CD4-positive, alpha-beta T cell treated with Interleukin-1 beta for 1 hour (primary cell): Measurements from ENCODE around the gene TM4SF20.
"Not testable (repeated sequence)": the region's sequence is repeated elsewhere in the genome, so short reads cannot be mapped to it uniquely, and the experiment has no call there.

Source experiments
- DNase-seq, 2 donors: peaks; one replicate each; pipeline ENCODE4 v3.0.0-alpha.2; 2020 to 2022

TM4SF20 gene

GRCh38 chr2:227366769-227367426 lies 12.2 kb downstream of the TM4SF20 start:
- no peak for DNase-seq

- no peak for DNase-seq
Observed at GRCh38 chr2:227365833-227366232, 13.3 kb downstream of the TM4SF20 start.

GRCh38 chr2:227364585-227365263 lies 14.4 kb downstream of the TM4SF20 start:
- not testable (repeated sequence) for DNase-seq

- DNase-seq = peak in 1 of 2 donors; percentile 16
Observed at GRCh38 chr2:227363756-227364155, 15.3 kb downstream of the TM4SF20 start.

- DNase-seq = no peak
Observed at GRCh38 chr2:227360351-227360750, 18.8 kb downstream of the TM4SF20 start.

GRCh38 chr2:227351639-227352038 lies 27.5 kb downstream of the TM4SF20 start:
- DNase-seq = no peak

- no peak for DNase-seq
Observed at GRCh38 chr2:227349989-227350612, 29.0 kb downstream of the TM4SF20 start.

- DNase-seq = no peak
Observed at GRCh38 chr2:227348324-227348723, 30.8 kb downstream of the TM4SF20 start.

GRCh38 chr2:227347117-227347516 lies 32.0 kb downstream of the TM4SF20 start:
- no peak for DNase-seq

GRCh38 chr2:227344231-227344630 lies 34.9 kb downstream of the TM4SF20 start:
- DNase-seq = no peak

- DNase-seq = no peak
Observed at GRCh38 chr2:227341553-227341952, 37.6 kb downstream of the TM4SF20 start.

GRCh38 chr2:227340106-227340505 lies 39.0 kb downstream of the TM4SF20 start:
- DNase-seq = no peak

- DNase-seq = no peak
Observed at GRCh38 chr2:227339098-227339599, 40.0 kb downstream of the TM4SF20 start.

GRCh38 chr2:227337442-227337841 lies 41.7 kb downstream of the TM4SF20 start:
- no peak for DNase-seq

- DNase-seq = no peak
Observed at GRCh38 chr2:227335713-227336112, 43.4 kb downstream of the TM4SF20 start.

- no peak for DNase-seq
Observed at GRCh38 chr2:227326783-227327182, 52.3 kb downstream of the TM4SF20 start.

GRCh38 chr2:227325839-227326195 lies 53.3 kb downstream of the TM4SF20 start:
- no peak for DNase-seq

- DNase-seq = peak; percentile 93 to 94
Observed at GRCh38 chr2:227324995-227325838, 53.9 kb downstream of the TM4SF20 start, which contains the start of gene MFF. MFF (plus strand) TSS chr2:227325251; CDS start chr2:227330666, 5,415 bp downstream.

- DNase-seq = no peak
Observed at GRCh38 chr2:227324642-227324994, 54.5 kb downstream of the TM4SF20 start.

- DNase-seq = no peak
Observed at GRCh38 chr2:227323818-227324217, 55.3 kb downstream of the TM4SF20 start.

- DNase-seq = no peak
Observed at GRCh38 chr2:227322530-227323205, 56.4 kb downstream of the TM4SF20 start.

GRCh38 chr2:227320305-227321094 lies 58.6 kb downstream of the TM4SF20 start:
- DNase-seq = no peak
